Fibroblast of lung (primary cell): Measurements from ENCODE around the gene FREM1. TPM values are rescaled to one million over a fixed set of nuclear protein-coding genes. Genes with fewer than 3 reads are reported as not detected.

Source experiments
- DNase-seq, 2 donors: peaks; one replicate each; pipeline versions ENCODE4 v3.0.0 to v3.0.0-alpha.2; 2010; ENCODE audit warnings: low read depth in 2 of 2
- H2AFZ ChIP-seq: 2 replicates; pipeline ENCODE4 v1.5.1; 2012; ENCODE audit warnings: low read length, control low read depth, inconsistent platforms
- H3K27ac ChIP-seq: 2 replicates; pipeline ENCODE4 v1.5.1; 2011; ENCODE audit warnings: low read length, control low read depth; ENCODE audit not compliant: insufficient read depth
- H3K27me3 ChIP-seq: 2 replicates; pipeline ENCODE4 v1.5.1; 2011; ENCODE audit warnings: mild to moderate bottlenecking, low read length; ENCODE audit not compliant: control insufficient read depth, insufficient read depth
- H3K36me3 ChIP-seq: 2 replicates; pipeline ENCODE4 v1.5.1; 2011; ENCODE audit warnings: low read length; ENCODE audit not compliant: control insufficient read depth, insufficient read depth
- H3K4me1 ChIP-seq: 2 replicates; pipeline ENCODE4 v1.5.1; 2011; ENCODE audit warnings: low read length; ENCODE audit not compliant: control insufficient read depth, insufficient read depth; ENCODE audit errors: extremely low read depth
- H3K4me2 ChIP-seq: 2 replicates; pipeline ENCODE4 v1.5.1; 2011; ENCODE audit warnings: low read length, control low read depth; ENCODE audit not compliant: insufficient read depth; ENCODE audit errors: extremely low read depth
- H3K4me3 ChIP-seq, 4 experiments: fragments of 200-600 bp in 1 of 4; sonication (generic) in 1 of 4; replicated peaks in 1 of 4; 2 replicates each; pipeline ENCODE4 v1.5.1; 2011 to 2016; ENCODE audit warnings: low read length in 4 of 4, low read depth in 3 of 4, mild to moderate bottlenecking in 3 of 4, control low read depth in 2 of 4, inconsistent platforms in 1 of 4, mixed read lengths in 1 of 4; ENCODE audit not compliant: insufficient read depth in 1 of 4; ENCODE audit errors: control extremely low read depth in 1 of 4
- H3K79me2 ChIP-seq: 2 replicates; pipeline ENCODE4 v1.5.1; 2012; ENCODE audit warnings: mild to moderate bottlenecking, low read length, inconsistent platforms; ENCODE audit not compliant: control insufficient read depth, insufficient read depth
- H3K9ac ChIP-seq: 2 replicates; pipeline ENCODE4 v1.5.1; 2011; ENCODE audit warnings: mild to moderate bottlenecking, low read length, control low read depth; ENCODE audit not compliant: insufficient read depth
- H3K9me3 ChIP-seq: 2 replicates; pipeline ENCODE4 v1.5.1; 2012; ENCODE audit warnings: low read depth, low read length; ENCODE audit not compliant: control insufficient read depth, insufficient read depth
- H4K20me1 ChIP-seq: 2 replicates; pipeline ENCODE4 v1.5.1; 2011; ENCODE audit warnings: low read length; ENCODE audit not compliant: control insufficient read depth, insufficient read depth; ENCODE audit errors: extremely low read depth
- EZH2 ChIP-seq: IDR thresholded peaks from 2 replicates; pipeline ENCODE4 v1.5.1; 2012; ENCODE audit warnings: low read length, control low read depth, mild to moderate bottlenecking; ENCODE audit errors: missing control alignments
- polyA plus RNA-seq, 2 donors: library from polyadenylated mRNA; depleted of rRNA in 1 of 2; stranded (reverse) in 1 of 2; unstranded in 1 of 2; fragments of >200 nt; gene quantifications; 2 replicates each; pipeline ENCODE4 v1.2.1, GENCODE V29; 2011 to 2012; ENCODE audit warnings: missing spikeins in 1 of 2
- total RNA-seq: library from RNA; depleted of rRNA; stranded (reverse); fragments of >200 nt; gene quantifications from 2 replicates; pipeline ENCODE4 v1.2.1, GENCODE V29; 2014
- TF ChIP-seq, protein P1 (sequence below), 2 donors: IDR thresholded peaks in 1 of 2; conservative IDR thresholded peaks in 1 of 2; 1 replicate in 1 of 2; 2 replicates in 1 of 2; pipeline ENCODE4 v1.5.1; 2011 to 2012; ENCODE audit warnings: low read length in 2 of 2, control low read depth in 1 of 2, inconsistent platforms in 1 of 2, low read depth in 1 of 2, mild to moderate bottlenecking in 1 of 2

The FREM1 gene
- total and polyA plus RNA-seq, 2 donors (not counting 1 experiment from before 2014, with no cell fraction given), result under 0.01 to 0.01 TPM

DNA sequence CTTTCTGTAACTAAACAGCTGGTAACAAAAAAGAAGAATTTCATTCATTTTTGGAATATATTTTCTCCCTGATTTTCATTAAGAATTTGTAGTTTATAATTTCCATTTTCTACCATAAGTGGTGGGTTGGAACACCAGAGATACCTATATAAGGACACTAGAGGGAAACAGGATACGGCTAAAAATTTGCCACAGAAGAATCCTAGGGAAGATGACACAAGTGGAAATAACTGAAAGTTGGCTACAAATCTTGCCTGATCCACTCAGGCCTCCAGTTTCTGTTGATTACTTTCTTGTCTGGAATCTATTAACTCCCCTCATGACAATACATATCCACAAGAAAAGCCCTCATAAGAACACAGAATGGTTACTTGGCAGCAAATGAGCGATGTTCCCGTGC, 46.8 kb downstream of the FREM1 start:
- no peak overlapping the region for H3K9ac ChIP-seq
- no peaks in the 10 kb centered on the region for H3K27me3 ChIP-seq
- no peak for DNase-seq
- no peaks in the 10 kb centered on the region for H4K20me1 ChIP-seq
- no peaks in the 10 kb centered on the region for H3K4me1 ChIP-seq
- H3K4me3 ChIP-seq, result no peak overlapping the region
- H3K36me3 ChIP-seq, result no peaks in the 10 kb centered on the region
- no peaks in the 10 kb centered on the region for H3K79me2 ChIP-seq
- no peak overlapping the region for H2AFZ ChIP-seq
- no peaks in the 10 kb centered on the region for H3K9me3 ChIP-seq
- H3K4me2 ChIP-seq, result no peak overlapping the region
- TF ChIP-seq EZH2, result no peak
- TF ChIP-seq, protein P1, sequence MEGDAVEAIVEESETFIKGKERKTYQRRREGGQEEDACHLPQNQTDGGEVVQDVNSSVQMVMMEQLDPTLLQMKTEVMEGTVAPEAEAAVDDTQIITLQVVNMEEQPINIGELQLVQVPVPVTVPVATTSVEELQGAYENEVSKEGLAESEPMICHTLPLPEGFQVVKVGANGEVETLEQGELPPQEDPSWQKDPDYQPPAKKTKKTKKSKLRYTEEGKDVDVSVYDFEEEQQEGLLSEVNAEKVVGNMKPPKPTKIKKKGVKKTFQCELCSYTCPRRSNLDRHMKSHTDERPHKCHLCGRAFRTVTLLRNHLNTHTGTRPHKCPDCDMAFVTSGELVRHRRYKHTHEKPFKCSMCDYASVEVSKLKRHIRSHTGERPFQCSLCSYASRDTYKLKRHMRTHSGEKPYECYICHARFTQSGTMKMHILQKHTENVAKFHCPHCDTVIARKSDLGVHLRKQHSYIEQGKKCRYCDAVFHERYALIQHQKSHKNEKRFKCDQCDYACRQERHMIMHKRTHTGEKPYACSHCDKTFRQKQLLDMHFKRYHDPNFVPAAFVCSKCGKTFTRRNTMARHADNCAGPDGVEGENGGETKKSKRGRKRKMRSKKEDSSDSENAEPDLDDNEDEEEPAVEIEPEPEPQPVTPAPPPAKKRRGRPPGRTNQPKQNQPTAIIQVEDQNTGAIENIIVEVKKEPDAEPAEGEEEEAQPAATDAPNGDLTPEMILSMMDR (conservative IDR thresholded peaks at IDR 0.05 in 1 of 2, IDR thresholded peaks at IDR 0.05 in 1 of 2; ENCODE audit: low read depth in 1 of 2, low read length in 2 of 2), result no peak
- no peak overlapping the region for H3K27ac ChIP-seq

DNA sequence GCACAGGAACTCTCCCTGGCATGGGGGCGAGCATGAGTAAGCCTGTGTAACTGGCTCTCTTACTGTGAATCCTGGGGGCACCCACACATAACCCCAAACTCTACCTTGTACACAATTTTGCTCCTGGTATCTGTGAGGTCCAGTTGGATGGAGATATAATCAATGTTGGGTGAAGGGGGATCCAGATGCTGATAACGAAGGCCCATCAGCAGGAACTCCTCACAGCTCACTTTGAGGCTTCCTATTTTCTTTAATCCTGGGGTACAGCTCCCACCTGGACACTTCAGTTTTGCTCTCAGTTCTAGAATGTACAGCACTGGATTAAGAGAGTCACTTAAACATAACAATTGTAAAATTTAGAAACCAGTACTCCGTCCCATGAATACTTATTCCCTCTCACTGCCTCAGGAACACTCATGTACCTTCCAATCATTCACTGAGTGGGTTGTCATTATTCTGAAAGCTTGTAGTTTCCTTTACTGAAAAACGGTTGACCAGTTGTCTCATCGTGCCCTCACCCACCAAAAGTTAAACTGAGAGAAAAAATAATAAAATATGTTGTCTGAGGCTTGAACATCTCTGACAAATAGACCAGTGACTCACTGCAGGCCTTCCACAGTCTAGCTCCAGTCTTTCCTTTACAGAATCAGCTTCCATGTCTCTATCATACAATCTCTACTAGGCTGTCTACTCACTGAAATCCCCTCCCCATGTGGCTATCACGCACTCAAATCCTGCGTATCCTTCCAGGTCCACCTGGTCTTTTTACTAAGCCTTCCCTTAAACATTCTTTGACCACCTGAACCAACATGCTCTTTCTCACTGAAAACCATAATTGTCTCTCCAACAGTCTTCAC, 52.6 kb downstream of the FREM1 start:
- Histone ChIP-seq H3K4me1 (no peaks in the 10 kb centered on the region), H3K9me3 (no peaks in the 10 kb centered on the region), H3K27me3 (no peaks in the 10 kb centered on the region), H3K79me2 (no peaks in the 10 kb centered on the region), H3K4me2 (no peak overlapping the region), H3K4me3 (no peak overlapping the region), H2AFZ (no peak overlapping the region), H3K9ac (no peak overlapping the region), H3K36me3 (no peaks in the 10 kb centered on the region), H4K20me1 (no peaks in the 10 kb centered on the region), H3K27ac (no peak overlapping the region)
- no peak for DNase-seq
- TF ChIP-seq, protein P1 (conservative IDR thresholded peaks at IDR 0.05 in 1 of 2, IDR thresholded peaks at IDR 0.05 in 1 of 2; ENCODE audit: low read depth in 1 of 2, low read length in 2 of 2), result no peak
- TF ChIP-seq EZH2, result no peak

DNA sequence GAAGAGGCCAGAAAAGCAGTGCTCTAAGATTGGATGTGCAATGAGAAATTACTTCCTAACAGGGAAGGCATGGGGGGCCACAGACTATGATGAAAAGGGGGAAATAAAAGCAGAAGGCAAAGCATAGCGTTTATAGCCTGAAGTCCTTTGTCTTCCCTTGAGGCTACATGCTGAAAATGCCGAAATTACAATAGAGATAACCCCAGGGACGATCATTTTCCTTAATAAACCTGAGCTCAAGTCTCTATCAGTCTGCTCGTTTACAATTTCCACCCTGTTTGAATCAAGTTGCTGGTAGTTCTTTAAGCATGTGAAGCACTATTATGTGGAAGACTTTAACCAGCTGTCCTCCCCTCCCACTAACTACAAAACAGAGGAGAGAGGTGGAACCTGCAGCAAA, 60.4 kb downstream of the FREM1 start:
- Histone ChIP-seq H3K4me2 (no peak overlapping the region), H3K79me2 (no peaks in the 10 kb centered on the region), H3K27ac (no peak overlapping the region), H3K9me3 (no peaks in the 10 kb centered on the region), H3K36me3 (no peaks in the 10 kb centered on the region), H3K4me3 (no peak overlapping the region), H3K9ac (no peak overlapping the region), H3K27me3 (no peaks in the 10 kb centered on the region), H2AFZ (no peak overlapping the region), H3K4me1 (no peaks in the 10 kb centered on the region), H4K20me1 (no peaks in the 10 kb centered on the region)
- DNase-seq, result no peak
- TF ChIP-seq EZH2, result no peak
- TF ChIP-seq, protein P1 (conservative IDR thresholded peaks at IDR 0.05 in 1 of 2, IDR thresholded peaks at IDR 0.05 in 1 of 2; ENCODE audit: low read depth in 1 of 2, low read length in 2 of 2), result no peak
